Embryonic facial prominence (tissue), 1 donor: Measurements from ENCODE around the gene UGGT1.
"Not testable (repeated sequence)": the region's sequence is repeated elsewhere in the genome, so short reads cannot be mapped to it uniquely, and the experiment has no call there.

ENCODE experiments used
- DNase-seq: peaks from one replicate; pipeline ENCODE4 v3.0.0-alpha.2; 2016; ENCODE audit errors: extremely low spot score

Gene UGGT1

GRCh38 chr2:128170776-128171175 lies 79.8 kb downstream of the UGGT1 start:
- no peak for DNase-seq

- no peak for DNase-seq
Observed at GRCh38 chr2:128172191-128172590, 81.2 kb downstream of the UGGT1 start.

- DNase-seq, result not testable (repeated sequence)
Observed at GRCh38 chr2:128174067-128174466, 83.1 kb downstream of the UGGT1 start.

GRCh38 chr2:128177315-128177714 lies 86.3 kb downstream of the UGGT1 start:
- DNase-seq, result no peak

GRCh38 chr2:128178149-128178649 lies 87.2 kb downstream of the UGGT1 start:
- DNase-seq, result no peak

- DNase-seq, result no peak
Observed at GRCh38 chr2:128178650-128179460, 87.9 kb downstream of the UGGT1 start.

- no peak for DNase-seq
Observed at GRCh38 chr2:128179461-128179755, 88.4 kb downstream of the UGGT1 start.

- DNase-seq, result no peak
Observed at GRCh38 chr2:128180031-128180430, 89.0 kb downstream of the UGGT1 start.

GRCh38 chr2:128185576-128185975 lies 94.6 kb downstream of the UGGT1 start:
- no peak for DNase-seq

GRCh38 chr2:128187032-128187654 lies 96.1 kb downstream of the UGGT1 start:
- no peak for DNase-seq

- no peak for DNase-seq
Observed at GRCh38 chr2:128195435-128195984, 104.5 kb downstream of the UGGT1 start.

GRCh38 chr2:128196026-128196425 lies 105.0 kb downstream of the UGGT1 start:
- DNase-seq, result no peak

GRCh38 chr2:128196471-128196931 lies 105.5 kb downstream of the UGGT1 start:
- no peak for DNase-seq

GRCh38 chr2:128197059-128197458 lies 106.1 kb downstream of the UGGT1 start:
- DNase-seq, result no peak

- DNase-seq, result no peak
Observed at GRCh38 chr2:128198656-128199055, 107.7 kb downstream of the UGGT1 start.

- DNase-seq, result no peak
Observed at GRCh38 chr2:128199141-128199540, 108.1 kb downstream of the UGGT1 start.

- DNase-seq, result no peak
Observed at GRCh38 chr2:128202791-128203190, 111.8 kb downstream of the UGGT1 start.

GRCh38 chr2:128206245-128206644 lies 115.2 kb downstream of the UGGT1 start:
- DNase-seq, result no peak

GRCh38 chr2:128208023-128208422 lies 117.0 kb downstream of the UGGT1 start:
- no peak for DNase-seq

GRCh38 chr2:128208631-128209324 lies 117.8 kb downstream of the UGGT1 start:
- DNase-seq, result not testable (repeated sequence)

- no peak for DNase-seq
Observed at GRCh38 chr2:128214251-128214650, 123.3 kb downstream of the UGGT1 start.

GRCh38 chr2:128214866-128215460 lies 124.0 kb downstream of the UGGT1 start:
- no peak for DNase-seq
